Measurements from ENCODE around the gene CDC42BPA. TPM values are rescaled to one million over a fixed set of nuclear protein-coding genes. Genes with fewer than 3 reads are reported as not detected.

The CDC42BPA gene
- total RNA-seq, 1 experiment from 2014 or later: 48.6 TPM

DNA sequence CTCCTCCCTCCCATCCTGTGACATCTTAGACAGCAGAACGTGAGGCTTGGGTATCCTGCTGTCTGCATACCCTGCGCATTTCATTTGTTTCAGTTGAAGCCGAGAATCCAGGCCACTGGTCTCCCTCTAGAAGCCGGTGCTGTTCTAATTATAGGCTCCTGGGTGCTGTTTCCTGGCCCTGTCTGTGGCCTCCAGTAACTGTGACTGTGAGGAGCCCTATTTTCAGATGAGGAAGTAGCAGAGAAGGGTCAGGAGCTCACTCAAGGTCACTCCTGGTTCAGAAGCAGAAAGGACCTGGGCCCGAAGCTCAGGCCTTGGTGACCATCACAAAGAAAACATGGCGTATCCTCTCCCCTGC is 354.2 kb downstream of the CDC42BPA start:
- BruUV-seq (replicated peaks): no TSS peak
- Mint-ChIP-seq H3K27me3 (ENCODE audit: unreplicated experiment) (no peaks in the 10 kb centered on the region), H3K4me3 (ENCODE audit: low read depth, unreplicated experiment) (no peak overlapping the region), H3K27ac (ENCODE audit: unreplicated experiment) (no peak overlapping the region), H3K36me3 (ENCODE audit: insufficient read depth, unreplicated experiment) (no peaks in the 10 kb centered on the region), H3K4me1 (ENCODE audit: low read depth, unreplicated experiment) (no peaks in the 10 kb centered on the region), H3K9me3 (ENCODE audit: low read depth, unreplicated experiment) (no peaks in the 10 kb centered on the region)
- no peak for DNase-seq
- CTCF ChIA-PET: no interaction called here
- intact Hi-C loops (cut with micrococcal nuclease; ENCODE audit: unreplicated experiment): no loop called here
- no peak for TF ChIP-seq CTCF (IDR thresholded peaks at IDR 0.05; ENCODE audit: unreplicated experiment)

DNA sequence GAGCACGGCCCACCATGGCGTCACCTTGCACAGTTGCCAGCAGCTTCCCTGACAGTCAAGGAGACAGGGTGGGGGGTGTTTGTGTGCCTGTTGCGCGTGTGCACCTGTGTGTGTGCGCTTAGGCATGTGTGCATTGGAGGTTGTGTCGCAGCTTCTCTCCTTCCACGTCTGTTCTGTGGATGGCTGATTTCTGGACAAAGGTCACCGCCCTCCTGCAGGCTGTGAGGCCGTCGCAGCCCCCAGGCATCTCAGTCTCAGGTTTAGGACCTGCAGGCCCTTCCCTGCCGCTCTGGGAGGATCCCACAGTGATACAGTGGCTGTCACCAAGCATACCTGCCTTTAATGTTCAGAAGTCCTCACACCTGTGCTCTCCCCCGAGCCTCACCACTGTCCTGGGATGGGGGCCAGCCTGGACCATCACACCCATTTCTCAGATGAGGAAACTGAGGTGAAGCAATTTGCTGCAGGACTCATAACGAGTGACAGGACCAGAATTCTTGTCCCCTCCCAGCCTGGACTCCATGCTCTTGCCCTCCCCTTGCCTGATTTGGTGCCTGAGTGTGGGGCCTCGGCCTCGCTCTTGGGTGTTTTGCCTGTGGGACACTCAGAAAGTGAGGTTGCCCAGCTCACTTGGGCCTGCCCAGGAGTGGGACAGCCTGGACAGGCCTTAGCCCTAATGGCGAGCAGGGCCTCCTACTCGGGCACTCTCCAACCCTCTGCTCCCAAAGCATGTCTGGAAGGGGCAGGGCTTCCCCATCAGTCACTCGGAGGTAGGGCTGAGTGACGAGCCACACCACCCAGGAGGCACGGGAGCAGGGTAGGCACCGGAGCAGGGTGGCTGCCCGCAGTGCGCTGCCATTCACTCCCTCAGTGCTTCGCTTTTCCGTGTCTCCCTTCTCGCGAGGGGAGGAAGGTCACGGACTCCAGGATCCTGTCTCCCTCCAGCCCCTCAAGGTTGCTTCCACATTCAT is 355.6 kb downstream of the CDC42BPA start:
- BruUV-seq (replicated peaks): no TSS peak
- no peaks in the 10 kb centered on the region for H3K4me1 Mint-ChIP-seq (ENCODE audit: low read depth, unreplicated experiment)

DNA sequence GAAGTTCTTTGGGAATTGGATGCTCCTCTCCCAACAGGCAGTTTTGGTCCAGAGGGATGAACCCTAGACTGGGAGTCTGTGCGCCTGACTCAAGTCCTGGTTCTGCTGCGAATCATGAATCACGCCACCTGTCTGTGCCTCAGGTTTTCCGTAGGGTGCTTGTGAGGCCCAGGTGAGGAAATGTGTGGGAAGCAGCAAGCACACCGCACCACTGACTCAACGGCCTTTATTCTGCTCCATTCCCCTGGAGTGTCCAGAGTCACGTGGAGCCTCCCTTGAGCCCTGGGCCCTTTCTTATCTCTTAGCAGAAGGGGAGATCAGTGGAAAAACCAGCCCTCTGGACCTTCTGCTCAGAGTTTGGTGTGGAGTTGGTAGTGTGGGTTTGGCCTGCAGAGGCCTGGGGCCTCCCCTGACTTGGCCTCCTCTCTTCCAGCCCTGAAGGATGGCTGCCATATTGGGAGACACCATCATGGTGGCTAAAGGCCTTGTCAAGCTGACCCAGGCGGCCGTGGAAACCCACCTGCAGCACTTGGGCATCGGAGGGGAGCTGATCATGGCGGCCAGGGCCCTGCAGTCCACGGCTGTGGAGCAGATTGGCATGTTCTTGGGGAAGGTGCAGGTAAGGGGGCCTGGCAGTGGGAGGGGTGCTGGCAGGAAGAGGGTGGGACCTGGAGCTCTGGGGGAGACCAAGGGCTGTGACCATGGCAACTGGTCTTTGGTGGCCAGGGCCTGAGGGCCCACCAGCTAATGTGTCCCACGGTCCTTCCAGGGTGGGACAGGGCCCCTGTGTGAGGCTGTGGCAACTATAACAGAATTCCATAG is 357.1 kb downstream of the CDC42BPA start:
- Mint-ChIP-seq H3K27me3 (ENCODE audit: unreplicated experiment) (no peaks in the 10 kb centered on the region), H3K27ac (ENCODE audit: unreplicated experiment) (no peak overlapping the region), H3K4me1 (ENCODE audit: low read depth, unreplicated experiment) (no peaks in the 10 kb centered on the region), H3K9me3 (ENCODE audit: low read depth, unreplicated experiment) (peaks cover 8% of the 10 kb centered on the region), H3K4me3 (ENCODE audit: low read depth, unreplicated experiment) (no peak overlapping the region), H3K36me3 (ENCODE audit: insufficient read depth, unreplicated experiment) (no peaks in the 10 kb centered on the region)
- no peak for DNase-seq
- no TSS peak for BruUV-seq (replicated peaks)
- intact Hi-C loops (cut with micrococcal nuclease; ENCODE audit: unreplicated experiment): no loop called here
- CTCF ChIA-PET: no interaction called here
- no peak for TF ChIP-seq CTCF (IDR thresholded peaks at IDR 0.05; ENCODE audit: unreplicated experiment)

More for the DNA sequence above, 355.6 kb downstream of the CDC42BPA start:
- no peak for TF ChIP-seq CTCF (IDR thresholded peaks at IDR 0.05; ENCODE audit: unreplicated experiment)
- Mint-ChIP-seq H3K27ac (ENCODE audit: unreplicated experiment) (no peak overlapping the region), H3K4me3 (ENCODE audit: low read depth, unreplicated experiment) (no peak overlapping the region), H3K9me3 (ENCODE audit: low read depth, unreplicated experiment) (no peaks in the 10 kb centered on the region), H3K27me3 (ENCODE audit: unreplicated experiment) (no peaks in the 10 kb centered on the region), H3K36me3 (ENCODE audit: insufficient read depth, unreplicated experiment) (no peaks in the 10 kb centered on the region)
- intact Hi-C loops (cut with micrococcal nuclease; ENCODE audit: unreplicated experiment): no loop called here
- no peak for DNase-seq
- CTCF ChIA-PET: no interaction called here

DNA sequence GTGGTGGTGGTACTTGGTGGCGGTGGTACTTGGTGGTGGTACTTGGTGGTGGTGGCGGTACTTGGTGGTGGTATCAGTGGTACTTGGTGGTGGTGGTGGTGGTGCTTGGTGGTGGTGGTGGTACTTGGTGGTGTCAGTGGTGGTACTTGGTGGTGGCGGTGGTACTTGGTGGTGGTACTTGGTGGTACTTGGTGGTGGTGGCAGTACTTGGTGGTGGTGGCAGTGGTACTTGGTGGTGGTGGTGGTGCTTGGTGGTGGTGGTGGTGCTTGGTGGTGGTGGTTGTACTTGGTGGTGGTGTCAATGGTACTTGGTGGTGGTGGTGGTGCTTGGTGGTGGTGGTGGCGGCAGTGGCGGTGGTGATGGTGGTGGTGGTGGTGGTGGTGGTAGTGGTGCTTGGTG is 358.0 kb downstream of the CDC42BPA start:
- Mint-ChIP-seq H3K36me3 (ENCODE audit: insufficient read depth, unreplicated experiment) (no peaks in the 10 kb centered on the region), H3K27ac (ENCODE audit: unreplicated experiment) (no peak overlapping the region), H3K9me3 (ENCODE audit: low read depth, unreplicated experiment) (peaks cover 8% of the 10 kb centered on the region), H3K4me1 (ENCODE audit: low read depth, unreplicated experiment) (no peaks in the 10 kb centered on the region), H3K4me3 (ENCODE audit: low read depth, unreplicated experiment) (no peak overlapping the region), H3K27me3 (ENCODE audit: unreplicated experiment) (no peaks in the 10 kb centered on the region)
- BruUV-seq (replicated peaks): no TSS peak
- CTCF ChIA-PET: no interaction called here
- DNase-seq: no peak
- TF ChIP-seq CTCF (IDR thresholded peaks at IDR 0.05; ENCODE audit: unreplicated experiment): no peak
- intact Hi-C loops (cut with micrococcal nuclease; ENCODE audit: unreplicated experiment): no loop called here

Data from Calu3 (cell line).